ENCODE results near the gene EDARADD. TPM values are rescaled to one million over a fixed set of nuclear protein-coding genes. Genes with fewer than 3 reads are reported as not detected.
A peak's percentile ranks its signal among the peaks of the same experiment; 100 is the strongest.

Gene EDARADD
- polyA plus RNA-seq, 4 donors, result 1.3 to 8.6 (median 6.8) TPM

GRCh38 chr1:236509647-236510401, 115.7 kb downstream of the EDARADD start:
- DNase-seq (ENCODE audit: low read depth in 4 of 4, low spot score in 3 of 4), result no peak

- DNase-seq (ENCODE audit: low read depth in 4 of 4, low spot score in 3 of 4), result no peak
Observed at GRCh38 chr1:236511735-236512418, 117.8 kb downstream of the EDARADD start.

DNA sequence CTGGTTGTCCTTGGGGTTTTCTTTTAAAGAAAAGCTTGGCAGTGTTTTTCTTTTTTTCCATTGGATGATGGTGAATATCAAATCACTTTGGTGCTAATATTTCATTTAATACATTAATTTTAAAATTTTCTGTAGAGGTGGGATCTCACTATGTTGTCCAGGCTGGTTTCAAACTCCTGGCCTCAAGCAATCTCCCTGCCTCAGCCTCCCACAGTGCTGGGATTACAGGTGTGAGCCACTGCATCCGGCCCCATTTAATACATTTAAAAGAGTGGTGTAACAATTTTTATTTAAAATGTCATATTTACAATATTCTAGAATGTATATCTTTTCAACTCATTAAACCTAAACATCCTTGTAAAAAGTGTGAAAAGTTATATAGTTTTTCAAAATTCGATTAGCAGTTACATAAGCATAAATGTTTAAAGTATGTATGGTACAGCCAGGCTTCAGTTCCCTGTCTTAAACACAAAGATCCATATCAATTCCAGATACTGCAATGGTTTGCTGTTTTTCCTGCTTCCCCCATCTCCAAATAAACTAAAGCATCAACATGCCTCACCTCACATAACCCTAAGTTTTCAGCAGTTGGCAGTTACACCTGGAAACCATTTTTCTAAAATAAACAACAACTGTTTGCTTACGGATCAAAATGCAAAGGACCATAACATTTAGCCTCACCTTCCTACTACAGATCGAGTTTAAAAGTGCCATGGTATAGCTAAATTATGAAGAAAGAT, 120.8 kb downstream of the EDARADD start:
- DNase-seq (ENCODE audit: low read depth in 4 of 4, low spot score in 3 of 4), result no peak

GRCh38 chr1:236515443-236515958, 121.4 kb downstream of the EDARADD start:
- no peak for DNase-seq (ENCODE audit: low read depth in 4 of 4, low spot score in 3 of 4)

- DNase-seq (ENCODE audit: low read depth in 4 of 4, low spot score in 3 of 4), result peak in 1 of 4 donors; percentile 22
Observed at GRCh38 chr1:236516929-236517704, 123.0 kb downstream of the EDARADD start.

GRCh38 chr1:236518322-236518721, 124.2 kb downstream of the EDARADD start:
- no peak for DNase-seq (ENCODE audit: low read depth in 4 of 4, low spot score in 3 of 4)

DNA sequence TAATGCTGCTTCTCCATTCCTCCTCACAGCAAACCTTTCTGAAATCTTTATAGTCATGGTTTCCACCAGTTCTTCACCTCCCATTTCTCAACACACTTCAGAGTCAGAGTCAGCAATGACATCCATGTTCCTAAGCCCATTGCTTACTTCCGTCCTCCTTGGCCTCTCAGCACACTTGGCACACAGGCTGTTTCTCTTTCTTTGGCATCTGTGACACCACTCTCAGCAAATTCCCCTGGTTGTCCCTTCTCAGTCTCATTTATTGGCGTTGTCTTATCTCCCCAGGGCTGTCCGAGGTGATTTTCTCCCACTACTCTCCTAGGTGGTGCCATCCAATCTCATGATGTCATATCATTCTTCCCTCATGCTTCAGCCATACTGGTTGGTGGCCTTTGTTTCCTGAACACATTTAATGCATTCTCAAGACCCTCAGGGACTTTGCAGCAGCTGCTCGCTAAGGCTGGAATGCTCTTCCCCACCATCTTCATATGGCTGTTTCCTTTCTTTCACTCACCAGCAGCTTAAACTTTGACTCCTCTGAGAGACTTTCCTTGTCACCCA, 126.4 kb downstream of the EDARADD start:
- no peak for DNase-seq (ENCODE audit: low read depth in 4 of 4, low spot score in 3 of 4)

DNA sequence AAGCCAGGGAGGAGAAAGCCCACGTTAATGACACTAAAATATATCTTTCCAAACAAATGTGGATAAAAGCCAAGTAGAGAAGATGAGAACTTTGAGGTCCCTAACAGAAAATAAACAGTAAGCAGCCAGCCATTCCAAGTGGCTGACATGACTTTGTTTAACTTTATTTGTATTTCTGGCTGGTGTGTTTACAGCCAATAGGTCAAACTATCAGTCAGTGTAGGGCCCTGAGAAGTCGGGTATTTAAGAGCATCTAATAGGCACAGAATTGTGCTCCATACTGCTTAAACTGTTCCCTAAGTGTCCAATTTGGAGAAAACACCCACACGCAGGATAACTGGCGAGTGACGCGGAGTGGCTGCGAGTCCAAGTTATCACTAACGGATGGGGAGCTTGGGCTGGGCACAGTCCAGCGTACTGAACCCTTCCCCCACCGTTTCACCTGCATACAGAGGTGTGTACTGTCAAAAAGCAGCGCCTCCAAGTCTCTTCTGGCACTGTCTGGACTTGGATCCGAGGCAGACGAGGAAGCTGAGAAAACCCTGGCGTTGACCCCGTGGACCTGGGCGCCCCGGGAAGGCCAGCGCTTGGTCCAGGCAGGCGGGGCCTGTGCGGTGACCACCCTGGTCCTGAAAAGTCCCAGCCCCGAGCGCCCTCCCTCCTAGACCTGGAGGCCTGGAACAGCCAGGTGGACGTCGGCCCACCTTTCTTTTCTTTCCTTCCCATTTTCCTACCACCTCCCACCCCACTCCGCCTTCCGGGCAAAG, 129.0 kb downstream of the EDARADD start:
- DNase-seq (ENCODE audit: low read depth in 4 of 4, low spot score in 3 of 4), result peak in 1 of 4 donors; percentile 24

GRCh38 chr1:236523704-236524141, 129.6 kb downstream of the EDARADD start, which contains the start of gene LGALS8:
LGALS8 (plus strand) TSS chr1:236523982; CDS start chr1:236526071, 2,089 bp downstream.
- DNase-seq (ENCODE audit: low read depth in 4 of 4, low spot score in 3 of 4), result peak in 3 of 4 donors; percentile 66 to 72 (median 68)

DNA sequence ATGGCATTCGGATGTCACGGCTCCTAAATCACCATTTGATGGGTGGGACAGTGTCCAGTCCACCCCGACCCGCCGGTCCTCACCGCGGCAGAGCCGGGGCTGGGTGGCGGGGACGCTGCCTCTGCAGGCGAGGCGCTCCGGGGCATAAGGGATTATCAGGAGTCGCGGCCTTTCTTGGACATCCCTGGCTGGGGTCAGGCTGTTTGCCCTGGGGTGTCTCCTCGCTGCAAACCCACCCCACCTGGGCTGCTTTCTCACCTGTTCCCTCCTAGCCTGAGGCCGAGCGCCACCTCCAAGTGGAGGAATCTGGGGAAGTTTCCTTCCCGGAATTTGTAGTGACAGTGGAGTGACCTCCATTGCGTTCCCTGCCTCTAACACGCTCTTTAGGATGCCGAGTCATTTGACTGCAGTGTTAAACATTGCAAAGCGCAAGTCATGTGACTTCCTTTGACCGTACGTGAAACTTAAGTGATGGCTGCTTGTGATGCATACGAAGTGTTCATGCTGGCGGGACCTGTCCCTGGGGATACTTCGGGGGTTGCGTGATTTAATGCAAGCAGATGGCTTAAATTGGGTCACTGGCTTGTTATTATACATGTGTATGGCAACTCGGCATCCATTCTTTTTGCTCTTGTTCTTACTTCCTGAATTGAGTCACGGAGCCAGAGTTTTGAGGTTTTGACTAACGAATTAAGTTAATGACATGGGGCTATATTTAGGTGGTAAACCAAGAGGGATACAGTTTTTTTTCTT, 130.2 kb downstream of the EDARADD start:
- peak in 2 of 4 donors; percentile 48 to 59 for DNase-seq (ENCODE audit: low read depth in 4 of 4, low spot score in 3 of 4)

GRCh38 chr1:236524895-236525184, 130.8 kb downstream of the EDARADD start:
- DNase-seq (ENCODE audit: low read depth in 4 of 4, low spot score in 3 of 4), result no peak

DNA sequence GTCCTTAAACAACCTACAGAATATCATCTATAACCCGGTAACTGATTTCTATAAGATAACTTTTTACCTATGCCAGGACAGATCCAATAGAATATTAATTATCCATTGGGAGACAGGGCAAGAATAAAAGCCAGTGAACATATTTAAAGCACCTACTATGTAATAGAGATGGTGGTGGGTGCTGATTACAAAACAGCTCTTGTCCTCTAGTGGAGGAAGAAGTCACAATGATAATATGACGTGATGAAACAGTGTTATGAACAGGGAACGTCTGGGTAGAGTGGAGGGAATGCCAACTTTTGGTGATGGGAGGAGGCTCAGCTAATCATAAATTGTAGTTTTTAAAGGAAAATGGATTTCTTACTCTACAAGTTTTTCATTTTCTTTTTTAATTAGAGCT, 132.0 kb downstream of the EDARADD start:
- DNase-seq (ENCODE audit: low read depth in 4 of 4, low spot score in 3 of 4), result no peak

- DNase-seq (ENCODE audit: low read depth in 4 of 4, low spot score in 3 of 4), result no peak
Observed at GRCh38 chr1:236530286-236530685, 136.2 kb downstream of the EDARADD start.

DNA sequence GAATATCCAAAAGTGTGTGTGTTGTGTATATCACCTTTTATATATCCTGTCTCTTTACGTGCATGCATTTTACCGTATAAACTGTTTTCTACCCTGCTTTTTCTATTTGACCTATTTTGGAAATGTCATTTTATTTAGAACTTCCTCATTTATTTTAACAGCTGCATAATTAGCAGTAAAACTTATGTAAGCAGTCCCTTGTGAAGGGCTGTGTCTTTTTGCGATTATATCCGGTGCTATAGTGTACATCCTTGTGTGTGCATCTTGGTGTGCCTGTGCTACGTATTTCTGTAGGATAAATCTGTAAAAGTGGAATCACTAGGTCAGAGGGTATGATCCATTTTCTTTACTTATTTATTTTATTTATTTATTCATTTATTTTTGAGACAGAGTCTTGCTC, 136.9 kb downstream of the EDARADD start:
- DNase-seq (ENCODE audit: low read depth in 4 of 4, low spot score in 3 of 4), result no peak

DNA sequence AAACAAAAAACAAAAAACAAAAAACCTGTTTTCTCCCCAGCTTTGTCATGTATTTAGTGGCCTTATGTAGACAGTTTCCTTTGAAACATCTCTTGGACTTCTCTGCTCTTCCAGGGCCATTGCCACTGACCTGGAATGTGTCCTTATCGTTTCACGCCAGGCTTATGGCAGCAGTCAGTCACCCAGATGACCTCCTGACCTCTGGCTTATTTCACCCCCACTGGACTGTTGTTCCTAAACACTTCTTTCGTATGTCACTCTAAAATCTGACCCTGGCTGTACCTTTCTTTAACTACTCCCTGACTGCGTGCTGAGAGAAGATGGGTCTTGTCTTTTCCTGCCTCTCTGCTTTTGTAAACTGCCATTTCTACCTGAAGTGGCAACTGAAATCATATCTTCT, 138.8 kb downstream of the EDARADD start:
- DNase-seq (ENCODE audit: low read depth in 4 of 4, low spot score in 3 of 4), result no peak

GRCh38 chr1:236534151-236534651, 140.1 kb downstream of the EDARADD start:
- no peak for DNase-seq (ENCODE audit: low read depth in 4 of 4, low spot score in 3 of 4)
